Measurements from ENCODE around the gene C3orf20.

The C3orf20 gene

DNA sequence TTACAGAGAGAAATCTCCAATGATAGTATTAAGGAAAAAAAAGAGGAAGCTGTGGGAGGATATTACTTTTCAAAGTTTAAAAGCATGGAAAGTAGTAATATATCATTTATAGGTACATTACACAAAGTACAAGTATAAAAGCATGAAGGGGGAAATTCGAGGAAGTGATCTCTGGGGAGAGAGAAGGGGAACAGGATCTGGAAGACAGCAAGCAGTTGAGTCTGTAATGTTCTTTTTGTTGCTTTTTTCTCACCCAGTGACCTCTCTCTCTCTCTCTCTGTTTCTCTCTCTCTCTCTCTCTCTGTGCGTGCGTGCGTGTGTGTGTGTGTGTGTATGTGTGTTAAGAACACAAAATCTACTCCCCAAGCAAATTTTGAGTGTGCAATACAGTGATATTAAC, 10.2 kb downstream of the C3orf20 start:
- no peak for TF ChIP-seq CTCF (IDR thresholded peaks at IDR 0.05; ENCODE audit: insufficient read depth, missing control alignments)
- DNase-seq (ENCODE audit: insufficient read length, low spot score) (no peak), FAIRE-seq (no peak)

DNA sequence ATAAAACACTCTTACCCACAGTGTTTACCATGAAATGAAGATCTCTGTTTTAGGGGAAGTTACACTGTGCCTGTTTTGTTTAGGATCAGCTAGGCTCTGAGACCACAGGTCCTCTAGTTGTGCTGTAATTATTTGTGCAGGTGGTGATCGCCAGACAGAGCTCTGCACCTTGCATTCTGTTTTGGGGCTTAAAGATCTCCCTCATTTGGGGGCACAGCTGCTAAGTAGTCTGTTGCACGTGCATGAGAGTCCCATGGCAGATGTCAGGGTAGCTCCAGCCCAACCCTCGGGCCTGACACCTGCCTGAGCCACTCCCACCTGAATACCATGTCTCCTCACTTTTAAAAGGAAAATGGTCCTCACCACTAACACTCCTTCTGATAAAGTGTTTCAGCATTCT, 12.4 kb downstream of the C3orf20 start:
- DNase-seq (ENCODE audit: insufficient read length, low spot score) (no peak), FAIRE-seq (no peak)
- no peak for TF ChIP-seq CTCF (IDR thresholded peaks at IDR 0.05; ENCODE audit: insufficient read depth, missing control alignments)

GRCh38 chr3:14688525-14688924, 13.6 kb downstream of the C3orf20 start:
- no peak for TF ChIP-seq CTCF (IDR thresholded peaks at IDR 0.05; ENCODE audit: insufficient read depth, missing control alignments)
- DNase-seq (ENCODE audit: insufficient read length, low spot score) (no peak), FAIRE-seq (no peak)

DNA sequence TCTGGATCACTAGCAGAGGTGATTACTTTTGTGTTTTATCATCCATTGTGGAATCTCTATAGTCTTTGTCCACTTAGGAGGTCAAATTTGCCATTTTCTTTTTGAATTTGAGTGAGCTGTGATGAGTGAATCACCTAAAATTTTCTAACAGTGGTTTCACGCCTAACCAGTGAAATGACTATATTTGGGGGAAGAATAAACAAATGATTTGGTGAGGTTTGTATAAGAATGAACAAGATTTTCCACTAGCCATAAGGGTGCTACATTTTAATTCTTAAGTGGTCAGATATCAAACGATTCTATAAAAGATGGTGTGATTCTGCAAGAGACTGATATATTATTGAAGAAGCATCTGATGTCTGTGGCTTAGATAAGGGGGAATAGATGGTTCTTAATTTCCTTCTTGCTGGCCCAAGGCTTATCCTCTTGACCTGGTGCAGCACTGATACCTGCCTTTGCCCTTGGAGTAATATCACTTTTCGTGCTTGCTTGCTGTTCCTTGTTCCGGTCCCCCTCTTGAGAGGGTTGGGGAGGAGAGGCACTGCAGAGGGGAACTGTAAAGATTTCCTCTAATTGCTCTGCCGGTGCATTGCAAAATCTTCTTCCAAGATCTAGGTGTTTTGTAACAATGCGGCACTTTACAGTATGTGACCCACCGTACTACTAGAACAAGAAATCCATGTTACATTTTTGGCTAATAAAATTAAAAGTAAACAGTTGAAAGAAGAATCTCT, 14.5 kb downstream of the C3orf20 start:
- no peak for TF ChIP-seq CTCF (IDR thresholded peaks at IDR 0.05; ENCODE audit: insufficient read depth, missing control alignments)
- FAIRE-seq (no peak), DNase-seq (ENCODE audit: insufficient read length, low spot score) (no peak)

DNA sequence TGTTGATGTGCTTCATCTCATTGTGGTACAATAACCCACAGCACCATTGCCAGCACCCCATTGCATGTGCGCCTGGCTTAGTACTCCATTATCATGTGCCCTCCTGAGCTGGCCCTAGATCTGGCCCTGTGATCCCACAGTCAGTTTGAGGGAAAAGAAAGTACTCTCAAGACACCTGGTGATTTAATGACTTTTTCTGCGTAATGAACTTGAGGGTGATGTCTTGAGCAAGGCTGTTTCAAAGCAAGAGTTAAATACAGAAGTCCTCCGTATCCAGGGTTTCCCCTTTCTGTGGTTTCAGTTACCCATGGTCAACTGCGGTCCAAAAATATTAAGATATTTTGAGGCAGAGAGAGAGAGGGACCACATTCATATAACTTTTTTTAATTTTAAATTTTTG, 16.3 kb downstream of the C3orf20 start:
- DNase-seq (ENCODE audit: insufficient read length, low spot score) (no peak), FAIRE-seq (no peak)
- no peak for TF ChIP-seq CTCF (IDR thresholded peaks at IDR 0.05; ENCODE audit: insufficient read depth, missing control alignments)

- no peak for TF ChIP-seq CTCF (IDR thresholded peaks at IDR 0.05; ENCODE audit: insufficient read depth, missing control alignments)
- FAIRE-seq: no peak
Measured at GRCh38 chr3:14691719-14692118, 16.8 kb downstream of the C3orf20 start.

GRCh38 chr3:14698601-14699244, 23.8 kb downstream of the C3orf20 start:
- FAIRE-seq: no peak
- no peak for TF ChIP-seq CTCF (IDR thresholded peaks at IDR 0.05; ENCODE audit: insufficient read depth, missing control alignments)
- no peak for DNase-seq (ENCODE audit: insufficient read length, low spot score)

More at GRCh38 chr3:14691719-14692118, 16.8 kb downstream of the C3orf20 start:
- no peak for DNase-seq (ENCODE audit: insufficient read length, low spot score)
